ENCODE results near the gene LINGO4. TPM values are rescaled to one million over a fixed set of nuclear protein-coding genes. Genes with fewer than 3 reads are reported as not detected.

LINGO4 gene
- total RNA-seq, result not detected

- H3K4me1 Mint-ChIP-seq (ENCODE audit: low read depth in 2 of 2), result peaks cover 5% of the 10 kb centered on the region in 2 donors
- no peak within 1 kb of the TSS for H3K4me3 Mint-ChIP-seq
- H3K27ac Mint-ChIP-seq, result no peak within 1 kb of the TSS
- DNase-seq (ENCODE audit: low spot score) (no peak), ATAC-seq (no peak)
- no peaks in the 10 kb centered on the region for H3K9me3 Mint-ChIP-seq
- H3K27me3 Mint-ChIP-seq, result no peaks in the 10 kb centered on the region
- no peaks in the 10 kb centered on the region for H3K36me3 Mint-ChIP-seq
Measured at GRCh38 chr1:151805066-151805820, at the start of gene LINGO4. Gene LINGO4, minus strand, starts transcription at chr1:151805419. Its CDS starts 2,715 bp downstream, at chr1:151802704.

- Mint-ChIP-seq H3K27ac (no peak overlapping the region), H3K27me3 (peaks cover 6% of the 10 kb centered on the region in 2 donors), H3K9me3 (no peaks in the 10 kb centered on the region), H3K36me3 (no peaks in the 10 kb centered on the region), H3K4me1 (ENCODE audit: low read depth in 2 of 2) (peaks cover under 1 to 4% of the 10 kb centered on the region in 2 donors), H3K4me3 (no peak overlapping the region)
- DNase-seq (ENCODE audit: low spot score) (no peak), ATAC-seq (no peak)
Measured at GRCh38 chr1:151854658-151855057, 49.4 kb upstream of the LINGO4 start.

- Mint-ChIP-seq H3K27ac (no peak within 1 kb of the TSS), H3K36me3 (no peaks in the 10 kb centered on the region), H3K4me3 (no peak within 1 kb of the TSS), H3K27me3 (peaks cover 7 to 11% of the 10 kb centered on the region in 2 donors), H3K4me1 (ENCODE audit: low read depth in 2 of 2) (peaks cover 4 to 9% of the 10 kb centered on the region in 2 donors), H3K9me3 (no peaks in the 10 kb centered on the region)
- ATAC-seq, result no peak
- no peak for DNase-seq (ENCODE audit: low spot score)
Measured at GRCh38 chr1:151853411-151853943, 48.3 kb upstream of the LINGO4 start, which contains the start of gene THEM5. Gene THEM5, minus strand, starts transcription at chr1:151853712. Its CDS starts 147 bp downstream, at chr1:151853565.

GRCh38 chr1:151852733-151853132 is 47.5 kb upstream of the LINGO4 start:
- H3K27ac Mint-ChIP-seq, result no peak overlapping the region
- DNase-seq (ENCODE audit: low spot score), result no peak
- peaks cover 7 to 11% of the 10 kb centered on the region in 2 donors for H3K27me3 Mint-ChIP-seq
- H3K36me3 Mint-ChIP-seq, result no peaks in the 10 kb centered on the region
- no peaks in the 10 kb centered on the region for H3K9me3 Mint-ChIP-seq
- H3K4me3 Mint-ChIP-seq, result no peak overlapping the region
- peaks cover 4 to 16% of the 10 kb centered on the region in 2 donors for H3K4me1 Mint-ChIP-seq (ENCODE audit: low read depth in 2 of 2)
- ATAC-seq, result no peak

- H3K27me3 Mint-ChIP-seq, result peaks cover 7 to 11% of the 10 kb centered on the region in 2 donors
- DNase-seq (ENCODE audit: low spot score) (no peak), ATAC-seq (no peak)
- no peak overlapping the region for H3K27ac Mint-ChIP-seq
- peaks cover 4 to 16% of the 10 kb centered on the region in 2 donors for H3K4me1 Mint-ChIP-seq (ENCODE audit: low read depth in 2 of 2)
- no peaks in the 10 kb centered on the region for H3K36me3 Mint-ChIP-seq
- H3K4me3 Mint-ChIP-seq, result no peak overlapping the region
- H3K9me3 Mint-ChIP-seq, result no peaks in the 10 kb centered on the region
Measured at GRCh38 chr1:151851886-151852285, 46.7 kb upstream of the LINGO4 start.

GRCh38 chr1:151849871-151850270 is 44.7 kb upstream of the LINGO4 start:
- peaks cover 9 to 26% of the 10 kb centered on the region in 2 donors for H3K4me1 Mint-ChIP-seq (ENCODE audit: low read depth in 2 of 2)
- no peak for ATAC-seq

GRCh38 chr1:151849126-151849525 is 43.9 kb upstream of the LINGO4 start:
- no peaks in the 10 kb centered on the region for H3K36me3 Mint-ChIP-seq
- H3K27me3 Mint-ChIP-seq, result peaks cover 7 to 18% of the 10 kb centered on the region in 2 donors
- H3K27ac Mint-ChIP-seq, result peak overlapping the region; percentile 56 to 70
- no peaks in the 10 kb centered on the region for H3K9me3 Mint-ChIP-seq
- ATAC-seq (no peak), DNase-seq (ENCODE audit: low spot score) (no peak)
- H3K4me3 Mint-ChIP-seq, result peak overlapping the region; percentile 55
- H3K4me1 Mint-ChIP-seq (ENCODE audit: low read depth in 2 of 2), result peaks cover 9 to 26% of the 10 kb centered on the region in 2 donors

More at GRCh38 chr1:151849871-151850270, 44.7 kb upstream of the LINGO4 start:
- Mint-ChIP-seq H3K27ac (peak overlapping the region in 1 of 2 donors; percentile 70), H3K27me3 (peaks cover 7 to 16% of the 10 kb centered on the region in 2 donors), H3K9me3 (no peaks in the 10 kb centered on the region), H3K36me3 (no peaks in the 10 kb centered on the region), H3K4me3 (peak overlapping the region; percentile 55)
- DNase-seq (ENCODE audit: low spot score), result no peak

- no peak overlapping the region for H3K4me3 Mint-ChIP-seq
- H3K4me1 Mint-ChIP-seq (ENCODE audit: low read depth in 2 of 2), result peaks cover 9 to 26% of the 10 kb centered on the region in 2 donors
- H3K27me3 Mint-ChIP-seq, result peaks cover 7 to 18% of the 10 kb centered on the region in 2 donors
- no peak for DNase-seq (ENCODE audit: low spot score)
- ATAC-seq, result no peak
- H3K27ac Mint-ChIP-seq, result peak overlapping the region; percentile 56 to 70
- H3K9me3 Mint-ChIP-seq, result no peaks in the 10 kb centered on the region
- H3K36me3 Mint-ChIP-seq, result no peaks in the 10 kb centered on the region
Measured at GRCh38 chr1:151847867-151848596, 42.8 kb upstream of the LINGO4 start.

GRCh38 chr1:151846686-151847237 is 41.5 kb upstream of the LINGO4 start:
- peak overlapping the region in 1 of 2 donors; percentile 51 for H3K27ac Mint-ChIP-seq
- no peak for ATAC-seq
- H3K27me3 Mint-ChIP-seq, result peaks cover 7 to 18% of the 10 kb centered on the region in 2 donors
- H3K4me3 Mint-ChIP-seq, result peak overlapping the region; percentile 51
- H3K9me3 Mint-ChIP-seq, result no peaks in the 10 kb centered on the region
- H3K36me3 Mint-ChIP-seq, result no peaks in the 10 kb centered on the region
- DNase-seq (ENCODE audit: low spot score), result no peak
- H3K4me1 Mint-ChIP-seq (ENCODE audit: low read depth in 2 of 2), result peaks cover 9 to 26% of the 10 kb centered on the region in 2 donors

- Mint-ChIP-seq H3K36me3 (no peaks in the 10 kb centered on the region), H3K4me1 (ENCODE audit: low read depth in 2 of 2) (peaks cover 9 to 26% of the 10 kb centered on the region in 2 donors), H3K27me3 (peaks cover 7 to 14% of the 10 kb centered on the region in 2 donors), H3K27ac (peak overlapping the region in 1 of 2 donors; percentile 51), H3K4me3 (peak overlapping the region; percentile 51), H3K9me3 (no peaks in the 10 kb centered on the region)
- peak in 1 of 2 donors; percentile 79 for ATAC-seq
- no peak for DNase-seq (ENCODE audit: low spot score)
Measured at GRCh38 chr1:151846062-151846568, 40.9 kb upstream of the LINGO4 start.

- Mint-ChIP-seq H3K27me3 (peaks cover 0 to 7% of the 10 kb centered on the region in 2 donors), H3K4me1 (ENCODE audit: low read depth in 2 of 2) (peaks cover 17 to 26% of the 10 kb centered on the region in 2 donors), H3K27ac (no peak overlapping the region), H3K36me3 (no peaks in the 10 kb centered on the region), H3K4me3 (no peak overlapping the region), H3K9me3 (no peaks in the 10 kb centered on the region)
- DNase-seq (ENCODE audit: low spot score), result no peak
- ATAC-seq, result no peak
Measured at GRCh38 chr1:151843398-151843797, 38.2 kb upstream of the LINGO4 start.

- H3K27ac Mint-ChIP-seq, result peak overlapping the region; percentile 17 to 72
- no peak for ATAC-seq
Measured at GRCh38 chr1:151841141-151841540, 35.9 kb upstream of the LINGO4 start.

GRCh38 chr1:151840421-151840820 is 35.2 kb upstream of the LINGO4 start:
- no peaks in the 10 kb centered on the region for H3K36me3 Mint-ChIP-seq
- peaks cover 0 to 6% of the 10 kb centered on the region in 2 donors for H3K27me3 Mint-ChIP-seq
- no peak for ATAC-seq
- peak overlapping the region; percentile 84 for H3K4me3 Mint-ChIP-seq
- DNase-seq (ENCODE audit: low spot score), result no peak
- no peaks in the 10 kb centered on the region for H3K9me3 Mint-ChIP-seq
- peaks cover 27 to 28% of the 10 kb centered on the region in 2 donors for H3K4me1 Mint-ChIP-seq (ENCODE audit: low read depth in 2 of 2)
- H3K27ac Mint-ChIP-seq, result peak overlapping the region; percentile 17 to 72

More at GRCh38 chr1:151841141-151841540, 35.9 kb upstream of the LINGO4 start:
- Mint-ChIP-seq H3K9me3 (no peaks in the 10 kb centered on the region), H3K4me3 (peak overlapping the region; percentile 84), H3K36me3 (no peaks in the 10 kb centered on the region), H3K27me3 (peaks cover 0 to 6% of the 10 kb centered on the region in 2 donors), H3K4me1 (ENCODE audit: low read depth in 2 of 2) (peaks cover 26 to 30% of the 10 kb centered on the region in 2 donors)
- DNase-seq (ENCODE audit: low spot score), result no peak

All from natural killer cell treated with Interleukin-12 subunit alpha and Interleukin-12 subunit beta and Interleukin-15 and Interleukin-18, amount 100 ng/mL, for 72 hours (primary cell).